Mesothelial cell of epicardium (in vitro differentiated cells): ENCODE measurements around the gene ADGRL4. TPM values are rescaled to one million over a fixed set of nuclear protein-coding genes. Genes with fewer than 3 reads are reported as not detected.

Experiments
- DNase-seq, 2 experiments: peaks; one replicate each; pipeline ENCODE4 v3.0.0; 2021; ENCODE audit warnings: low spot score in 2 of 2; ENCODE audit not compliant: unreplicated experiment in 2 of 2
- H3K27ac Mint-ChIP-seq: 2 replicates; pipeline ENCODE4 v1.8.0; 2021; ENCODE audit warnings: mixed read lengths
- H3K27me3 Mint-ChIP-seq: 2 replicates; pipeline ENCODE4 v1.8.0; 2021; ENCODE audit warnings: low read depth, mixed read lengths
- H3K36me3 Mint-ChIP-seq: 2 replicates; pipeline ENCODE4 v1.8.0; 2021; ENCODE audit warnings: mixed read lengths
- H3K4me1 Mint-ChIP-seq: 2 replicates; pipeline ENCODE4 v1.8.0; 2021; ENCODE audit warnings: mixed read lengths
- H3K4me3 Mint-ChIP-seq: 2 replicates; pipeline ENCODE4 v1.8.0; 2021; ENCODE audit warnings: mild to moderate bottlenecking, moderate library complexity, mixed read lengths
- H3K9me3 Mint-ChIP-seq: 2 replicates; pipeline ENCODE4 v1.8.0; 2021; ENCODE audit warnings: mixed read lengths
- CTCF ChIP-seq: fragments of 200-600 bp; sonication (generic); IDR thresholded peaks from one replicate; pipeline ENCODE4 v1.5.0; 2021; ENCODE audit warnings: antibody characterized with exemption; ENCODE audit not compliant: unreplicated experiment
- total RNA-seq: library from RNA; stranded (reverse); gene quantifications from 3 replicates; pipeline ENCODE4 v1.2.1, GENCODE V29; 2021

The ADGRL4 gene
- total RNA-seq, 1 donor from 2014 or later: 0.07 TPM

DNA sequence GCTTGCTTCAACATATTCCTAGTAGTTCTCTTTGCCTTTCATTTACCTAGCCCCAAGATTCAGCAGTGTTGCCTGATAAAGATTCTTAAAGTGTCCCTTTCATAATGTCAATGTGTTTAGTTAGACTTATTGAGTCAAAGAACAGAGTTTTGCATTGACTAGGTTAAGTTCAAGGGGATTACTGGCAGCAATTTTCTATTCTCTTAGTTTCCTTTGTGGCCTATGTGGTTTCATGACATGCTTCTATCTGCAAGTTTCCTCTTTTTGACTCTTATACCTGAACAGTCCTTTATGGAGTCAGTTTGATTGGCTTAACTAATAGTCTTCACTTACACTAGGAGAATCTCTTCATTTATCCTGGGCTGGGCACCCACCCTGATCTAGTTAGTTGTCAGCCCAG is 151.3 kb downstream of the ADGRL4 start:
- Mint-ChIP-seq H3K27me3 (no peaks in the 10 kb centered on the region), H3K9me3 (peaks cover 8% of the 10 kb centered on the region)

GRCh38 chr1:78854556-78854955 is 152.0 kb downstream of the ADGRL4 start:
- no peak for DNase-seq
- Mint-ChIP-seq H3K9me3 (peaks cover 8% of the 10 kb centered on the region), H3K27ac (no peak overlapping the region), H3K36me3 (no peaks in the 10 kb centered on the region), H3K27me3 (no peaks in the 10 kb centered on the region), H3K4me3 (no peak overlapping the region), H3K4me1 (no peaks in the 10 kb centered on the region)
- no peak for TF ChIP-seq CTCF

More for the DNA sequence above, 151.3 kb downstream of the ADGRL4 start:
- Mint-ChIP-seq H3K27ac (no peak overlapping the region), H3K36me3 (no peaks in the 10 kb centered on the region), H3K4me1 (no peaks in the 10 kb centered on the region), H3K4me3 (no peak overlapping the region)
- no peak for TF ChIP-seq CTCF
- DNase-seq: no peak

GRCh38 chr1:78843546-78843945 is 163.0 kb downstream of the ADGRL4 start:
- Mint-ChIP-seq H3K27me3 (no peaks in the 10 kb centered on the region), H3K4me3 (no peak overlapping the region), H3K36me3 (peaks cover 2% of the 10 kb centered on the region), H3K9me3 (peaks cover 3% of the 10 kb centered on the region), H3K4me1 (peaks cover 38% of the 10 kb centered on the region), H3K27ac (no peak overlapping the region)
- no peak for DNase-seq
- no peak for TF ChIP-seq CTCF

DNA sequence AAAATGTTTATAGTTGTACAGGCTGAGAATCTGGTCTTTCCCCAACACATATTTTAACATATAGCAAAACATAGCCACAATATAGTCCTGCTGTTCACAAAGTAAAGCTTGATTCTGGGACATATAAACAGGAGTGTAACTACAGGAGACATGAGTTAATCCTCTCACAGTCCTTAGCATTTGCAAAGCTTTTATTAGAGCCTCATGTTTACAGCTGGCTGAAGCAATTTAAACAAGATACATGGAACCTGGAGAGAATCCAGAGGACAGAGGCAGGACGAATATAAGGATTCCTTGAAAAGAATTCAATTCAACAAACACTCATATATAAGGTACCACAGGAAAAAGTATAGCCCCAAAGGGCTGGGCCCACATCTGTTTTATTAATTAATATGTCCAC is 163.4 kb downstream of the ADGRL4 start:
- no peak overlapping the region for H3K4me3 Mint-ChIP-seq
- no peak overlapping the region for H3K27ac Mint-ChIP-seq
- peaks cover 38% of the 10 kb centered on the region for H3K4me1 Mint-ChIP-seq
- peaks cover 2% of the 10 kb centered on the region for H3K36me3 Mint-ChIP-seq
- DNase-seq: no peak
- H3K27me3 Mint-ChIP-seq: no peaks in the 10 kb centered on the region
- H3K9me3 Mint-ChIP-seq: peaks cover 3% of the 10 kb centered on the region
- TF ChIP-seq CTCF: no peak

DNA sequence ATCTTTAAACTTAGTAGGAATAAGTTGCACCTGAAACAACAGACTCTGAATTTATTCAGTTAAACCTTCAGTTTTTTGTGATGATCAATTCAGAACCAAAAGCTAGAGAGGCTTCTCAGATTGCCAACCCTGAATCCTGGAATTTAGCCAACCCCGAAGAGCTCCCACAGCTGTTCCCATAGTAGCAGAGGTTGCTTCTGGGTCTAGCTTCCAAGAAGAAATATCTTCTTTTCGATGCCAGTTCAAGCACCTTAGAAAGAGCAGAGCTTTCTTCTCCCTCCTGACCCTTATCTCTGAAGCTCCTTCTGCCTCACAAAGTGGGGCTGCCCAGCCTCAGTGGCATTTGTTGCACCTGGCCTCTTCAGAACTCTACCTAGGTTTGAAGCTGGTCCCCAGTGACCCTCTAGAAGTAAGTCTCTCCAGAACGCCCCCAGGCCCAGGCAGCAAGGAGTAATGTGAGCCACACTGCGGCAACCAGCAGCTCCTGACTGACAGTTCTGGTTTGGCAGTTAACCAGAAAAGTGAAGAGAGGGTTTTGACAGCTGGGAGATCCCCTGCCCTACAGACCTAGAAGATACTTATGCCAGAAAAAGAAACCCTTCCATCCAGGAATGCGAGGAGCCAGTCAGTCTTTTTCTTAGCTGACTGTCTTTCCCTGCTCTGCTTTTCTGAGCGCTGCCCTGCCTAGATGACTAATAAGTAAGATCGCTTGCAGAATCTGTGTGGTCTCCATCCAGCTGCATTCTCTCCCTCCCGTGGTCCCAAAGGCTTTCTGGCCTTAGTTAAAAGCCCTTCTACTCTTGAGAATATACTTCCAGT is 165.9 kb downstream of the ADGRL4 start:
- Mint-ChIP-seq H3K36me3 (peaks cover 2% of the 10 kb centered on the region), H3K27ac (peak overlapping the region; percentile 25), H3K27me3 (no peaks in the 10 kb centered on the region), H3K4me1 (peaks cover 38% of the 10 kb centered on the region), H3K9me3 (peaks cover 3% of the 10 kb centered on the region), H3K4me3 (no peak overlapping the region)
- no peak for TF ChIP-seq CTCF
- no peak for DNase-seq
